Measurements from ENCODE around the gene GPR3. TPM values are rescaled to one million over a fixed set of nuclear protein-coding genes. Genes with fewer than 3 reads are reported as not detected.

GPR3 gene
- total RNA-seq, 1 experiment from 2014 or later: 0.95 TPM

- BruUV-seq (replicated peaks): no TSS peak
- in situ Hi-C loops (cut with HindIII; ENCODE audit: low pct_unique_long_range_greater_than_20kb, low sequenced_read_pairs) (loop anchor here (10.0 kb wide), 1 partner anchor 187 kb away; the partner anchor contains the start of gene AHDC1), intact Hi-C loops (cut with micrococcal nuclease; ENCODE audit: unreplicated experiment) (loop anchor here (5.0 to 10.0 kb wide), 2 partner anchors 67 to 190 kb away; no protein-coding TSS in a partner anchor)
- peak overlapping the region; percentile 65; the same call in 1 of the 2 replicates for H3K27ac ChIP-seq (ENCODE audit: low read length)
- DNase-seq (ENCODE audit: low read depth, low spot score): no peak
- no peaks in the 10 kb centered on the region for H3K9me3 ChIP-seq (ENCODE audit: control insufficient read depth, insufficient read depth, low read depth, low read length)
- no peak for TF ChIP-seq SIN3A (IDR thresholded peaks at IDR 0.05; ENCODE audit: borderline replicate concordance, insufficient read depth, low read depth, low read length)
- TF ChIP-seq REST (IDR thresholded peaks at IDR 0.05; ENCODE audit: insufficient read depth in 1 of 2, low read depth in 2 of 2, low read length in 1 of 2): no peak
- TF ChIP-seq TCF7L2 (IDR thresholded peaks at IDR 0.05; ENCODE audit: low read depth, low read length): no peak
- TF ChIP-seq CTCF (IDR thresholded peaks at IDR 0.05): no peak
- TF ChIP-seq POLR2AphosphoS5 (IDR thresholded peaks at IDR 0.05; ENCODE audit: low read depth, low read length): no peak
- POLR2A ChIA-PET: no interaction called here
- peaks cover 11% of the 10 kb centered on the region for H3K4me1 ChIP-seq (ENCODE audit: control insufficient read depth, insufficient read depth, low read length)
- CTCF ChIA-PET: interaction anchor here (0.6 kb wide), 1 partner anchor 120 kb away, joined by 3 read pairs; no protein-coding TSS in a partner anchor
- no peak for ATAC-seq
- H3K36me3 ChIP-seq (ENCODE audit: control insufficient read depth, insufficient read depth, low read length): peaks cover 16% of the 10 kb centered on the region
- H3K27me3 ChIP-seq (ENCODE audit: control insufficient read depth, insufficient read depth, low read length): no peaks in the 10 kb centered on the region
- H3K4me3 ChIP-seq (ENCODE audit: low read depth in 2 of 2, low read length in 2 of 2): no peak overlapping the region
Measured at GRCh38 chr1:27417713-27418112, 25.3 kb downstream of the GPR3 start.

- Histone ChIP-seq H3K4me1 (ENCODE audit: control insufficient read depth, insufficient read depth, low read length) (peaks cover 11% of the 10 kb centered on the region), H3K9me3 (ENCODE audit: control insufficient read depth, insufficient read depth, low read depth, low read length) (no peaks in the 10 kb centered on the region), H3K27ac (ENCODE audit: low read length) (peak overlapping the region; percentile 65), H3K27me3 (ENCODE audit: control insufficient read depth, insufficient read depth, low read length) (no peaks in the 10 kb centered on the region), H3K4me3 (ENCODE audit: low read depth in 2 of 2, low read length in 2 of 2) (no peak overlapping the region), H3K36me3 (ENCODE audit: control insufficient read depth, insufficient read depth, low read length) (peaks cover 13% of the 10 kb centered on the region)
- no TSS peak for BruUV-seq (replicated peaks)
- peak; percentile 93 for ATAC-seq
- DNase-seq (ENCODE audit: low read depth, low spot score): no peak
- intact Hi-C loops (cut with micrococcal nuclease; ENCODE audit: unreplicated experiment) (loop anchor here (5.0 to 10.0 kb wide), 2 partner anchors 66 to 189 kb away; no protein-coding TSS in a partner anchor), in situ Hi-C loops (cut with HindIII; ENCODE audit: low pct_unique_long_range_greater_than_20kb, low sequenced_read_pairs) (loop anchor here (10.0 kb wide), 1 partner anchor 186 kb away; the partner anchor contains the start of gene AHDC1)
- ChIA-PET POLR2A (interaction anchor here (0.6 kb wide), 1 partner anchor 97 kb away, joined by 6 read pairs; no protein-coding TSS in a partner anchor), CTCF (no interaction called here)
- TF ChIP-seq REST (IDR thresholded peaks at IDR 0.05; ENCODE audit: insufficient read depth in 1 of 2, low read depth in 2 of 2, low read length in 1 of 2) (no peak), SIN3A (IDR thresholded peaks at IDR 0.05; ENCODE audit: borderline replicate concordance, insufficient read depth, low read depth, low read length) (no peak), TCF7L2 (IDR thresholded peaks at IDR 0.05; ENCODE audit: low read depth, low read length) (no peak), CTCF (IDR thresholded peaks at IDR 0.05) (no peak), POLR2AphosphoS5 (IDR thresholded peaks at IDR 0.05; ENCODE audit: low read depth, low read length) (no peak)
Measured at GRCh38 chr1:27418326-27419185, 26.1 kb downstream of the GPR3 start.

Measured in Panc1 (cell line).